K562 (cell line): ENCODE data around the gene ACAD8. TPM values are rescaled to one million over a fixed set of nuclear protein-coding genes. Genes with fewer than 3 reads are reported as not detected.

Experiments used
- ATAC-seq: fragments of 200-7000 bp; cut with Tn5 transposase; 3 replicates; pipeline ENCODE4 v1.9.1; 2020; ENCODE audit warnings: moderate library complexity
- BruUV-seq: library from RNA; stranded (reverse); fragments of 400-500 nt; replicated peaks from 2 replicates; lab custom pipeline; 2021; lab: Mats Ljungman, UMichigan
- CTCF ChIA-PET: fragments of 300-600 bp; formaldehyde crosslinking; extraction: SDS; loops from one replicate; lab custom pipeline; 2021; ENCODE audit warnings: low intra/inter-chr PET ratio; lab: Yijun Ruan, JAX
- POLR2A ChIA-PET: fragments of 300-600, 350-650 bp; sonication (Branson Sonifier 250); formaldehyde crosslinking; extraction: SDS; loops from one replicate; lab custom pipeline; 2021; ENCODE audit warnings: antibody characterized with exemption, inconsistent platforms; lab: Yijun Ruan, JAX
- DNase-seq, 4 experiments: peaks; one replicate each; pipeline versions ENCODE4 v3.0.0 to v3.0.0-alpha.2; 2011 to 2018; ENCODE audit warnings: low spot score in 3 of 4, mixed read lengths in 3 of 4; ENCODE audit errors: extremely low read depth in 1 of 4
- FAIRE-seq: peaks from 2 replicates; lab custom pipeline; 2011; peaks lifted over from hg19 to GRCh38; lab: Jason Lieb, UNC
- H2AFZ ChIP-seq: 2 replicates; pipeline ENCODE4 v1.6.0; 2011; ENCODE audit warnings: low read depth, low read length, control low read depth, inconsistent platforms
- H3K27ac ChIP-seq: fragments of 200-600 bp; 3 replicates; pipeline ENCODE4 v1.8.0; 2011; ENCODE audit warnings: low read depth, mild to moderate bottlenecking, control low read depth, inconsistent platforms, low read length, moderate library complexity, mixed read lengths; ENCODE audit errors: extremely low read depth
- H3K27me3 ChIP-seq, 2 experiments: fragments of 300-600 bp in 1 of 2; 2 replicates in 1 of 2; 3 replicates in 1 of 2; pipeline versions ENCODE4 v1.6.0 to v1.8.0; 2011; ENCODE audit warnings: inconsistent platforms in 2 of 2, low read length in 2 of 2, mild to moderate bottlenecking in 1 of 2, mixed read lengths in 1 of 2, moderate library complexity in 1 of 2; ENCODE audit not compliant: control insufficient read depth in 2 of 2, insufficient read depth in 2 of 2
- H3K36me3 ChIP-seq: fragments of 300-600 bp; 3 replicates; pipeline ENCODE4 v1.8.0; 2011; ENCODE audit warnings: mild to moderate bottlenecking, low read length, inconsistent platforms; ENCODE audit not compliant: control insufficient read depth, insufficient read depth
- H3K4me1 ChIP-seq, 2 experiments: fragments of 200-600 bp in 1 of 2; replicated peaks in 1 of 2; 2 replicates in 1 of 2; 3 replicates in 1 of 2; pipeline versions ENCODE4 v1.5.1 to v1.8.0; 2011; ENCODE audit warnings: inconsistent platforms in 2 of 2, low read length in 2 of 2, mild to moderate bottlenecking in 1 of 2, mixed read lengths in 1 of 2, moderate library complexity in 1 of 2; ENCODE audit not compliant: control insufficient read depth in 2 of 2, insufficient read depth in 2 of 2
- H3K4me2 ChIP-seq: 2 replicates; pipeline ENCODE4 v1.6.1; 2011; ENCODE audit warnings: low read length, control low read depth, inconsistent platforms, mixed read lengths; ENCODE audit not compliant: insufficient read depth
- H3K4me3 ChIP-seq: fragments of 200-600 bp; sonication (generic), shearing (Covaris generic); 2 replicates; pipeline ENCODE4 v1.5.1; 2016; ENCODE audit warnings: control low read depth, inconsistent platforms
- H3K79me2 ChIP-seq: fragments of 200-600 bp; 3 replicates; pipeline ENCODE4 v1.8.0; 2011; ENCODE audit warnings: low read length, inconsistent platforms; ENCODE audit not compliant: control insufficient read depth, insufficient read depth
- H3K9ac ChIP-seq, 2 experiments: 2 replicates each; pipeline versions ENCODE4 v1.6.0 to v1.6.1; 2011; ENCODE audit warnings: low read depth in 2 of 2, low read length in 2 of 2, control low read depth in 1 of 2, inconsistent platforms in 1 of 2, mild to moderate bottlenecking in 1 of 2, mixed read lengths in 1 of 2; ENCODE audit not compliant: insufficient read depth in 1 of 2
- H3K9me1 ChIP-seq: one replicate; pipeline ENCODE4 v1.6.0; 2011; ENCODE audit warnings: inconsistent platforms, mild to moderate bottlenecking, low read length, moderate library complexity; ENCODE audit not compliant: control insufficient read depth, insufficient read depth
- H3K9me3 ChIP-seq: replicated peaks from 2 replicates; pipeline ENCODE4 v1.5.1; 2011; ENCODE audit warnings: low read depth, low read length, inconsistent platforms; ENCODE audit not compliant: control insufficient read depth, insufficient read depth
- H4K20me1 ChIP-seq: replicated peaks from 2 replicates; pipeline ENCODE4 v1.6.1; 2011; ENCODE audit warnings: low read length, inconsistent platforms, mixed read lengths; ENCODE audit not compliant: control insufficient read depth, insufficient read depth
- DNMT1 ChIP-seq: fragments of 450-650 bp; IDR thresholded peaks from 2 replicates; pipeline ENCODE4 v1.6.1; 2016; ENCODE audit warnings: antibody characterized with exemption, mild to moderate bottlenecking
- ELF2 ChIP-seq: fragments of 250-450 bp; sonication (Bioruptor Pico); IDR thresholded peaks from 2 replicates; pipeline ENCODE4 v1.5.0; 2021; ENCODE audit warnings: mild to moderate bottlenecking
- ETV6 ChIP-seq, 3 experiments: fragments of 150-350 bp in 1 of 3; sonication (generic) in 1 of 3; formaldehyde crosslinking in 1 of 3; IDR thresholded peaks; 2 replicates each; pipeline versions ENCODE4 v1.6.1 to v1.8.0; 2014 to 2022; ENCODE audit warnings: borderline replicate concordance in 2 of 3, low read depth in 2 of 3, antibody characterized with exemption in 1 of 3, low read length in 1 of 3, mild to moderate bottlenecking in 1 of 3, missing genetic modification reagents in 1 of 3
- FOXJ2 ChIP-seq: fragments of 200-800 bp; sonication (Bioruptor generic); IDR thresholded peaks from 2 replicates; pipeline ENCODE4 v1.6.1; 2016; ENCODE audit warnings: missing genetic modification characterization, missing compliant biosample characterization
- NFRKB ChIP-seq: fragments of 450-650 bp; IDR thresholded peaks from 2 replicates; pipeline ENCODE4 v1.6.1; 2016; ENCODE audit warnings: low read depth
- POLR2A ChIP-seq: fragments of 450-650 bp; conservative IDR thresholded peaks from 2 replicates; pipeline ENCODE4 v1.6.1; 2016
- POLR2AphosphoS2 ChIP-seq: IDR thresholded peaks from 2 replicates; pipeline ENCODE4 v1.6.1; 2012; ENCODE audit warnings: low read length, improper control_type of control experiment
- ZNF696 ChIP-seq: fragments of 250-450 bp; sonication (Bioruptor Pico); conservative IDR thresholded peaks from 2 replicates; pipeline ENCODE4 v1.4.0; 2020; ENCODE audit warnings: mild to moderate bottlenecking, moderate library complexity
- ZNF780A ChIP-seq: fragments of 250-450 bp; sonication (Bioruptor Pico); IDR thresholded peaks from 2 replicates; pipeline ENCODE4 v1.5.0; 2021; ENCODE audit warnings: mild to moderate bottlenecking
- WGBS: fragments of 100-300 bp; shearing (Covaris generic); methylation state at CpG from one replicate; pipeline ENCODE4 v1.1.6; 2016; ENCODE audit warnings: low coverage, mixed read lengths; ENCODE audit not compliant: insufficient coverage; ENCODE audit errors: missing lambda C conversion rate; 5-methylcytosine and 5-hydroxymethylcytosine counted together
- in situ Hi-C: fragments of 300-500 bp; cut with MboI; formaldehyde crosslinking; loops from 4 replicates; pipeline ENCODE4 v1.15.0; 2018; ENCODE audit warnings: inconsistent platforms, mixed read lengths
- intact Hi-C: fragments of 100-400 bp; cut with micrococcal nuclease; formaldehyde crosslinking; loops from 2 replicates; pipeline ENCODE4 v1.14.2; 2022
- polyA plus RNA-seq, 8 experiments: library from polyadenylated mRNA; depleted of rRNA in 4 of 8; stranded (reverse) in 5 of 8; unstranded in 3 of 8; fragments of >200 nt; fragmentation: Nextera tagmentation in 2 of 8; fragmentation: Illumina TruSeq in 1 of 8; extraction: Ambion mirVana in 2 of 8; extraction: Trizol in 1 of 8; gene quantifications; 2 replicates each; pipeline versions ENCODE4 v1.2.1 to v1.2.3, GENCODE V29; 2011 to 2014; ENCODE audit warnings: inconsistent platforms in 1 of 8, missing spikeins in 1 of 8
- total RNA-seq, 7 experiments: library from RNA; depleted of rRNA in 6 of 7; stranded (reverse); fragments of >200 nt in 6 of 7; fragmentation: Illumina TruSeq in 2 of 7; extraction: Trizol in 2 of 7; gene quantifications; 2 replicates each; pipeline versions ENCODE4 v1.2.1 to v1.2.3, GENCODE V29; 2011 to 2021; ENCODE audit warnings: low replicate concordance in 1 of 7
- TF ChIP-seq, protein P1 (sequence below): fragments of 250-450 bp; sonication (Bioruptor Pico); IDR thresholded peaks from 2 replicates; pipeline ENCODE4 v1.4.0; 2020; ENCODE audit warnings: borderline replicate concordance
- TF ChIP-seq, protein P2 (sequence below): fragments of 450-650 bp; IDR thresholded peaks from 2 replicates; pipeline ENCODE4 v1.6.1; 2016; ENCODE audit warnings: antibody characterized with exemption

ACAD8 gene
- total and polyA plus RNA-seq, 9 of the 15 experiments (the other 6 are each of a cell fraction or from before 2014, with no cell fraction given): 6.5 to 34.1 (median 20.1) TPM

DNA sequence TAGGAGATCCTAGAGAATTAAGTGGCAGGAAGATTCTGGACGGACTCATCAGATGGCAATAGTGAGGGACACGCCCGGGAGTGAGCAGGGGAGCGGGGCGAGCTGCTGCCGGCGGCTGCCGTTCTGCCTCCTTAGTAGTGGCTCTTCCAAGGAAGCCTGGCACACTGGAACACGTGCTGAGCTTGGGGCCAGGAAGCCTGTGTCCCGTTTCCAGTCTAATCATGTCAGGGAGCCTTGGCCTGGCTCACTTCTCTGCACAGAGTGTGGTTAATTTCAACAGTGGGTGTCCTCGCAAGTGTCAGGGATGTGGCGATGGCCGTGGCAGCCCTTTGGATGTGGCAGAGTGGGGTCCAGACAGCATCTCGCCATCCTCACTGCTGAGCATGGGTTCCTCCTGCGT lies 39.3 kb downstream of the ACAD8 start (continued):
- no peak for TF ChIP-seq ELF2 (CRISPR knock-in tag)
- no peak for TF ChIP-seq ETV6 (IDR thresholded peaks at IDR 0.05; ENCODE audit: borderline replicate concordance in 1 of 2, low read depth in 2 of 2, low read length in 1 of 2)
- TF ChIP-seq ETV6 (CRISPR knock-in tag; IDR thresholded peaks at IDR 0.05; ENCODE audit: borderline replicate concordance): no peak
- no peak for TF ChIP-seq ZNF780A (CRISPR knock-in tag)
- TF ChIP-seq POLR2A: no peak
- TF ChIP-seq, protein P1, sequence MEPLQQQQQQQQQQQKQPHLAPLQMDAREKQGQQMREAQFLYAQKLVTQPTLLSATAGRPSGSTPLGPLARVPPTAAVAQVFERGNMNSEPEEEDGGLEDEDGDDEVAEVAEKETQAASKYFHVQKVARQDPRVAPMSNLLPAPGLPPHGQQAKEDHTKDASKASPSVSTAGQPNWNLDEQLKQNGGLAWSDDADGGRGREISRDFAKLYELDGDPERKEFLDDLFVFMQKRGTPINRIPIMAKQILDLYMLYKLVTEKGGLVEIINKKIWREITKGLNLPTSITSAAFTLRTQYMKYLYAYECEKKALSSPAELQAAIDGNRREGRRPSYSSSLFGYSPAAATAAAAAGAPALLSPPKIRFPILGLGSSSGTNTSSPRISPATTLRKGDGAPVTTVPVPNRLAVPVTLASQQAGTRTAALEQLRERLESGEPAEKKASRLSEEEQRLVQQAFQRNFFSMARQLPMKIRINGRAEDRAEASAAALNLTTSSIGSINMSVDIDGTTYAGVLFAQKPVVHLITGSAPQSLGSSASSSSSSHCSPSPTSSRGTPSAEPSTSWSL (CRISPR knock-in tag): no peak
- TF ChIP-seq POLR2AphosphoS2: no peak

DNA sequence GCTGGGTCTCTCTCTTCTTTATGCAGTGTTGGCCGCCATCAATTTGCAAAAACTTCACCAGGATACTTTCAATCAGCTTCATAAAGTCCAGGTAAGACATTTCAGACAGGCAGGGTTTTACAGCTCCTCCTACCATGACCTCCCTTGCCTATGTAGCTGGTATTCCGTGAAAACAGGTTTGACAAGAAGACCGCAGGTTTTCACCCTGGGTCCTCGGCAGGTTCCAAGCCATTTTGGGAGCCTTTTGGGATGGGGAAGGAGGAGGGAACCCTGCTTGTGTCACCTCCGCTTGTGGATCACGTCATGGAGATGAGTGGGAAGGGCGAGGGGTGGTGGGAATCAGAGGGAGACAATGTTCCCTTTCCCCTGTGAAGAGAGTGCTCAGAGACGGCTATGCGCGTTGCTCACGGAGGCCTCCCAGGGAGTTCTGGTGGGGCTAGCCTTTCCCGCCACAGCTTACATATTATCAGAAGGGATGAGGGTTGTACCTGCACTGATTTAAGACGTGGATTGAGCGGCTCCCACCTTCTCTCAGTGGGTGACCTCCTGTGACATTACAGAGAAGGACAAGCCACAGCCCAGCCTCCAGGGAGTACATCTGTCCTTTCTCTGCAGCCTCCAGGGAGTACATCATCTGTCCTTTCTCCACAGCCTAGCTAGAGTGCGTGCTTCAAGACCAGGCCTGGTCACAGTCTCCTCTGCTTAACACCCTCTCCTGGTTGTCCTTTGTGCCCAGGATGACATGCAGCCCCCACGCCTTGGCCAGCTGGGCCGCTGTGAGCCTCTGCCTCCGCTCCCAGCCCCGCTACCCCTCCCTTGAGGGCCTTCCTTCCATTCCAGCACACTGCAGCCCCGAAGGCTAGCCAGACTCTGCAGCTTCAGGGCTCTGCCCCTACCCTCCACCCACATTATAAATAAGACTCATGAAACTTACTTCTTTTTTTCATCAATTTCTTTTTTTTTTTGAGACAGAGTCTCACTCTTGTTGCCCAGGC lies 40.0 kb downstream of the ACAD8 start:
- no peak overlapping the region for H2AFZ ChIP-seq
- H4K20me1 ChIP-seq: no peaks in the 10 kb centered on the region; the same call in 1 of the 2 replicates
- no peak overlapping the region for H3K4me2 ChIP-seq
- no peak overlapping the region for H3K4me3 ChIP-seq
- DNase-seq: no peak
- BruUV-seq: no TSS peak
- intact Hi-C loops (no loop called here), in situ Hi-C loops (no loop called here)
- TF ChIP-seq FOXJ2 (tag): no peak
- no peak for TF ChIP-seq ZNF696
- no peak for TF ChIP-seq DNMT1
- TF ChIP-seq, protein P2, sequence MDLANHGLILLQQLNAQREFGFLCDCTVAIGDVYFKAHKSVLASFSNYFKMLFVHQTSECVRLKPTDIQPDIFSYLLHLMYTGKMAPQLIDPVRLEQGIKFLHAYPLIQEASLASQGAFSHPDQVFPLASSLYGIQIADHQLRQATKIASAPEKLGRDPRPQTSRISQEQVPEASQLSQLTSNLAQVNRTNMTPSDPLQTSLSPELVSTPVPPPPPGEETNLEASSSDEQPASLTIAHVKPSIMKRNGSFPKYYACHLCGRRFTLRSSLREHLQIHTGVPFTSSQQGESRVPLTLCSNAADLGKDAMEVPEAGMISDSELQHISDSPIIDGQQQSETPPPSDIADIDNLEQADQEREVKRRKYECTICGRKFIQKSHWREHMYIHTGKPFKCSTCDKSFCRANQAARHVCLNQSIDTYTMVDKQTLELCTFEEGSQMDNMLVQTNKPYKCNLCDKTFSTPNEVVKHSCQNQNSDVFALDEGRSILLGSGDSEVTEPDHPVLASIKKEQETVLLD: no peak
- no peak for TF ChIP-seq NFRKB
- no peak for TF ChIP-seq ZNF780A (CRISPR knock-in tag)
- peaks cover 5 to 8% of the 10 kb centered on the region in 2 experiments; a peak in 3 of 5 replicates for H3K4me1 ChIP-seq
- H3K27ac ChIP-seq: no peak overlapping the region
- H3K9me3 ChIP-seq: no peaks in the 10 kb centered on the region
- H3K36me3 ChIP-seq: no peaks in the 10 kb centered on the region
- H3K27me3 ChIP-seq: peaks cover 18 to 28% of the 10 kb centered on the region in 2 experiments
- H3K9me1 ChIP-seq: no peaks in the 10 kb centered on the region
- FAIRE-seq: no peak
- no peaks in the 10 kb centered on the region for H3K79me2 ChIP-seq
- CTCF ChIA-PET: no interaction called here
- whole genome bisulfite sequencing: 12% methylated on average over 18 of the region's 20 CpGs
- no peak overlapping the region for H3K9ac ChIP-seq
- POLR2A ChIA-PET: no interaction called here
- ATAC-seq: no peak; the same call in 2 of the 3 replicates
